Measurements from ENCODE around the gene TIMP3. TPM values are rescaled to one million over a fixed set of nuclear protein-coding genes. Genes with fewer than 3 reads are reported as not detected.

Gene TIMP3
- total and polyA plus RNA-seq, 2 donors, result 8.7 to 29.7 TPM

DNA sequence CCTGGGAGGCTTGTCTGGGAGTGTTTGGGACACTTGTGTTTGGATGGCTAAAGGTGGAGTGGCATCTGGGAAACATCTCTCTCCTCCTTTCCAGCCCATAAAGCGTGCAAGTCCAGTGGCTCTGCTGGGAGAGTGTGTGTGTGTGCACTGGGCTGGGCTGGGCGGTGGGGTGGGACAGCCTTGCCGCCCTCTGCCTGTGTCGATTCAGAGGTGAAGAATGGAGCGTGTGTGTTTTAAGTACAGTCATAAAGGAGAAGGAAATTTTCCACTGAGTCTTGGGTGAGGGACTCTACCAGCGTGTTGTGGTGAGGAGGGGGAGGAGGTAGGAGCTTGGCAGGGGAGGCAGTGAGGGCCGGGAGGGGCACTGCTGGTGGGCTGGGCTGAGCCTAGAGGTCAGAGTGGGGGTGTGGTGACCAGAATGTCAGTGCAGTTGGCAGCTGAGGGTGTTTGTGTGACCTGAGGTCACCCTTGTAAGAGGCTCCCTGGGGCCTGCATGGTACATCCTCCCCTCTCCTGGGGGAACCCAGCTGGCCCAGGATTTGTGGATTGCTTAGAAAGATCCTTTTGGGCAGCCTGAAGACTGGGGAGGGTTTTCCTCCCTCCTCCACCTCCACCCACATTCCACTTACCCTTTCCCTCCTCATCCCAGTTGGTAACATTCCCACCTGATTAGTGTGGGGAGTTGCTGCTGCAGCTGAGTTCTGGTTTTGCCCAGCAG is 1.7 kb downstream of the TIMP3 start:
- 69% methylated on average over 7 of the region's 7 CpGs for WGBS
- Histone ChIP-seq H3K27ac (ENCODE audit: low read depth in 1 of 2, low read length in 1 of 2) (no peak overlapping the region), H3K36me3 (ENCODE audit: control insufficient read depth in 2 of 2, insufficient read depth in 2 of 2, low read length in 1 of 2) (no peaks in the 10 kb centered on the region), H3K4me3 (ENCODE audit: low read length in 2 of 2) (peak overlapping the region in 1 of 2 donors; percentile 24), H3K9me3 (ENCODE audit: control insufficient read depth in 2 of 2, insufficient read depth in 1 of 2, low read length in 1 of 2) (no peaks in the 10 kb centered on the region), H3K27me3 (ENCODE audit: control insufficient read depth in 2 of 2, insufficient read depth in 1 of 2, low read length in 1 of 2) (peaks cover 26 to 31% of the 10 kb centered on the region in 2 donors), H3K4me1 (ENCODE audit: control insufficient read depth in 2 of 2, insufficient read depth in 2 of 2, low read length in 2 of 2) (peaks cover 7 to 21% of the 10 kb centered on the region in 2 donors)
- DNase-seq (ENCODE audit: low read depth in 6 of 9, low spot score in 9 of 9), result no peak

DNA sequence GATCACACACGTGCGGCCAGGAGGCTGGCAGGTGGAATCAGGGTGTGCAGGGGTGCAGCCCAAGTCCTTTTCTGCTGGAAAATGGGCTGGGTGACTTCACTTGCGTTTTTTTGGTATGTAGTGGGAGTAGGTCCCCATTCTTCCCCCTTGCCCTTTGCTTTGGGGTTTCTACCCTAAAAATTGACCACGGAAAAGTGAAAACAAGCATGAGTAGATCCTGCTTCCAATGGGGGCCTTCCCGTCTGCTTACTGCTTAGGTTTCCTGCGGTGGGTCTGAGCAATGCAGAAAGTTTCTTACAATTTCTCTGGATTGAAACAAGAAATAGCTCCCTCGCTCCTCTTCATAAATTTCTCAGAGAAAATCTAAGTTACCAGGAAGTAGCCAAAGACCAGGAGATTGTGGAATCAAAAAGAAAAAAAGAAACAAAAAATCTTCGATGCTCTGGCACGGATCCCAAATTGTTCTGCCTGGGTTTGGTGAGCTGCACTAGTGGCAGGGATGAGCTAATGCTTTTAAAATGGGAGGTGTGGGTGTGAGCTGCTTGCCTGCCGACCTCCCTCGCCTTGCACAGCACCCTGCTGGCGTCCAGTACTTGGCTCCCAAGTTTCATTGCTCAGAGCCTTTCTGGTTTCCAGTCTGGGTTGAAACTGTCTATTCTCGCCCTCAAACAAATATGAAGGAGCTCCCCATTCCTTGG is 2.4 kb downstream of the TIMP3 start:
- Histone ChIP-seq H3K9me3 (ENCODE audit: control insufficient read depth in 2 of 2, insufficient read depth in 1 of 2, low read length in 1 of 2) (no peaks in the 10 kb centered on the region), H3K27ac (ENCODE audit: low read depth in 1 of 2, low read length in 1 of 2) (no peak overlapping the region), H3K36me3 (ENCODE audit: control insufficient read depth in 2 of 2, insufficient read depth in 2 of 2, low read length in 1 of 2) (no peaks in the 10 kb centered on the region), H3K27me3 (ENCODE audit: control insufficient read depth in 2 of 2, insufficient read depth in 1 of 2, low read length in 1 of 2) (peaks cover 26 to 31% of the 10 kb centered on the region in 2 donors), H3K4me3 (ENCODE audit: low read length in 2 of 2) (peak overlapping the region in 1 of 2 donors; percentile 24), H3K4me1 (ENCODE audit: control insufficient read depth in 2 of 2, insufficient read depth in 2 of 2, low read length in 2 of 2) (peaks cover 7 to 21% of the 10 kb centered on the region in 2 donors)
- no peak for DNase-seq (ENCODE audit: low read depth in 6 of 9, low spot score in 9 of 9)
- WGBS, result 90% methylated on average over 13 of the region's 13 CpGs

DNA sequence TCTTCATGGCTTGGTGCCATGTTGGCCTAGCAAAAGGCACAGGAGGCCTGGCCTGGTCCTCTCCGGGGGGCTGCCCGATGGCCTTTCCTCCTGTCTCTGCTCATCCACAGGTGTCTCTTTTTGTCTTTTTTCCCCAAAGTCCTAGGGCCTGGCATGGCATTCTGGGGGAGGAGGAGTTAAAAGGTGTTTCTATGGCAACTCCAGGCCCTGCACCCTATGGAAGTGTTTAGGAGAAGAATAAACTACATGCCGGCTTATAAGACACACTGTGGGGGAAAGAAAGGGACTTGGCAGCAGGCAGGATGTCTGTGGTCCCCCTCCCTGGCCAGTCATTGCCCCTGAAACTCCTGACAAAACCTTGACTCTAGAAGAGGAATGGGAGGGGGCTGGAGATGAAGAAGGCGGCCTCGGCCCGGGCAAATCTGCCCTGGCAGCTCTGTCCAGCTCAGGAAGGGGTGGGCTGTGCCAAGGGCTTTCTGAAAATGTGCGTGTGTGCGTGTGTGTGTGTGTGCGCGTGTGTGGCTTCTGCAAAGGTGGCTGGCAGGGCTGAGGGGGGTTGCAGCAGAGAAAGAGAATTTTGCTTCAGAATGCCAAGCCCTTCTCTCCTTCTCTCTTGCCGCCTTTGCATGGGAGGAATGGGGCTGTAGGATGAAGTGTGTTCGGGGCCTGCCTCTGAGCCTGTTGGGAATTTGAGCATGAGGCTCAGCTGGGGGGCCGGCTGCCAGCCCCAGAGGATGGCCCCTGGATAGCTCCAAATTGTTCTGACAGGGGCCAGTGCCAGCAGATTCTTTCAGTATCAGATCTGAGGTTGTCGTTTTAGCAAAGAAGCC is 3.2 kb downstream of the TIMP3 start:
- H3K4me1 ChIP-seq (ENCODE audit: control insufficient read depth in 2 of 2, insufficient read depth in 2 of 2, low read length in 2 of 2), result peaks cover 7 to 21% of the 10 kb centered on the region in 2 donors
- no peak overlapping the region for H3K4me3 ChIP-seq (ENCODE audit: low read length in 2 of 2)
- H3K27me3 ChIP-seq (ENCODE audit: control insufficient read depth in 2 of 2, insufficient read depth in 1 of 2, low read length in 1 of 2), result peaks cover 26 to 31% of the 10 kb centered on the region in 2 donors
- H3K27ac ChIP-seq (ENCODE audit: low read depth in 1 of 2, low read length in 1 of 2), result no peak overlapping the region
- H3K9me3 ChIP-seq (ENCODE audit: control insufficient read depth in 2 of 2, insufficient read depth in 1 of 2, low read length in 1 of 2), result no peaks in the 10 kb centered on the region
- 90% methylated on average over 14 of the region's 14 CpGs for WGBS
- no peaks in the 10 kb centered on the region for H3K36me3 ChIP-seq (ENCODE audit: control insufficient read depth in 2 of 2, insufficient read depth in 2 of 2, low read length in 1 of 2)
- no peak for DNase-seq (ENCODE audit: low read depth in 6 of 9, low spot score in 9 of 9)

DNA sequence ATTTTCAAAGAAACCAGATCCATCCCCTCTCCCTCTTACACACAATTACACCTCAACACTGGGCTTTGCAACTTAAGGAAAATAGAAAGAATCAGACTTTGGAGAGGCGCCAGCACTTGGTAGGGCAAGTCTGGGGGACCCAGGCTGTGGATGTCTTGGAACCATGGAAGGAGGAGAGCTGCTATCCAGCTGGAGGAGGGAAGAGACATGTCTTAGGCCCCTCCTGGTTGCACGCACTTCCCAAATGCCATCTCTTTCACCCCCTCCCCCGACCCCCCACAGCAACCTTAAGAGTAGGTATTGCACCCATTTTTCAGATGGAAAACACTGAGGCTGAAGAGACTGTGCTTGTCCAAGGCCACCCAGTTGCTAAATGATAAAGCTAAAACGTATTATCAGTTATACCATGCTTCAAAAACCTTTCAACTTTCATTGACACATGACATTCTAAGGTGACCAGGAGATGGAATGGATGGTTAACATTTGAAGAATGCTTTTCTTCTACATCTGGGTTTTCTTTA is 3.9 kb downstream of the TIMP3 start:
- H3K4me3 ChIP-seq (ENCODE audit: low read length in 2 of 2), result no peak overlapping the region
- H3K36me3 ChIP-seq (ENCODE audit: control insufficient read depth in 2 of 2, insufficient read depth in 2 of 2, low read length in 1 of 2), result no peaks in the 10 kb centered on the region
- no peak overlapping the region for H3K27ac ChIP-seq (ENCODE audit: low read depth in 1 of 2, low read length in 1 of 2)
- 95% methylated on average over 4 of the region's 4 CpGs for WGBS
- H3K9me3 ChIP-seq (ENCODE audit: control insufficient read depth in 2 of 2, insufficient read depth in 1 of 2, low read length in 1 of 2), result no peaks in the 10 kb centered on the region
- peaks cover 7 to 27% of the 10 kb centered on the region in 2 donors for H3K4me1 ChIP-seq (ENCODE audit: control insufficient read depth in 2 of 2, insufficient read depth in 2 of 2, low read length in 2 of 2)
- DNase-seq (ENCODE audit: low read depth in 6 of 9, low spot score in 9 of 9), result no peak
- H3K27me3 ChIP-seq (ENCODE audit: control insufficient read depth in 2 of 2, insufficient read depth in 1 of 2, low read length in 1 of 2), result peaks cover 24 to 31% of the 10 kb centered on the region in 2 donors

DNA sequence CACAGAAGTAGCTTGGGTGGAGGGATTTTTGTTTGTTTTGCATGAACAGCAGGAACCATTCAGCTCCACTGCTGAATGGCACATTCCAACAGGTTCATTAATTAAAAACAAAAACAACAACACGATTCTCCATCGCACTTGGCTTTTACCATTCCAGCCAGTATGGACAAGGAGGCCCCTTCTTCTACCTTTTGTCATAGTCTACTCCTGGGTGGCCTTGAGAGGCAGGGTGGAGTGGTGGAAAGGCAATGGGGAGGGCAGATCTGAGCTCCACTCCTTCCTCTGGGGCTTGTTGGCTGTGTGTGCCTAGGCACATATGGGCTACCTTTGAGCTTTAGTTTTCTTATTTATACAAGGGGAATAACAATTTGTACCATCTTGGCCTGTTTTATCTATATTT is 4.8 kb downstream of the TIMP3 start:
- no peaks in the 10 kb centered on the region for H3K9me3 ChIP-seq (ENCODE audit: control insufficient read depth in 2 of 2, insufficient read depth in 1 of 2, low read length in 1 of 2)
- H3K27me3 ChIP-seq (ENCODE audit: control insufficient read depth in 2 of 2, insufficient read depth in 1 of 2, low read length in 1 of 2), result peaks cover 15 to 22% of the 10 kb centered on the region in 2 donors
- no peaks in the 10 kb centered on the region for H3K36me3 ChIP-seq (ENCODE audit: control insufficient read depth in 2 of 2, insufficient read depth in 2 of 2, low read length in 1 of 2)
- peaks cover 5 to 18% of the 10 kb centered on the region in 2 donors for H3K4me1 ChIP-seq (ENCODE audit: control insufficient read depth in 2 of 2, insufficient read depth in 2 of 2, low read length in 2 of 2)
- no peak overlapping the region for H3K27ac ChIP-seq (ENCODE audit: low read depth in 1 of 2, low read length in 1 of 2)
- no peak for DNase-seq (ENCODE audit: low read depth in 6 of 9, low spot score in 9 of 9)
- WGBS, result 99% methylated on average over 2 of the region's 2 CpGs
- H3K4me3 ChIP-seq (ENCODE audit: low read length in 2 of 2), result no peak overlapping the region

DNA sequence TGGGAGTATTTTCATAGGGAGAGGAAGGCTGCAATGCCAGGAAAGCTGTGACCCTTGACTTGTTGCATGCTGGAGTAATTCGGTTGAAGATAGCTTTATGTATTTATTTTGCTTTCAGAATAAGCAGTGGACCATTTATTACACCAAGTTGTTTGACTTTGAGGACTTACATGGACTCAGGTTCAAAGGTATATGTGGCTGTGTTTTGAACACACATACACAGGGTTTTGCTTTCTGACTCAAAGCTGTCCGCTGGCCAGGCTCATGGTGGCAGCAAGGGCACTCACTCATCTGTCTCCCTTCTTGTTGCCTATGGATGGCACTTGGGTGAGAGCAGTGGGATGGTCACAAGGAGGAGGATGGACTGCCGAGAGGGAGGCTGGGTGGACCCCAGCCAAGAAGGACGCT is 6.5 kb downstream of the TIMP3 start:
- no peak overlapping the region for H3K27ac ChIP-seq (ENCODE audit: low read depth in 1 of 2, low read length in 1 of 2)
- DNase-seq (ENCODE audit: low read depth in 6 of 9, low spot score in 9 of 9), result no peak
- no peaks in the 10 kb centered on the region for H3K36me3 ChIP-seq (ENCODE audit: control insufficient read depth in 2 of 2, insufficient read depth in 2 of 2, low read length in 1 of 2)
- peaks cover 0 to 7% of the 10 kb centered on the region in 2 donors for H3K27me3 ChIP-seq (ENCODE audit: control insufficient read depth in 2 of 2, insufficient read depth in 1 of 2, low read length in 1 of 2)
- H3K4me1 ChIP-seq (ENCODE audit: control insufficient read depth in 2 of 2, insufficient read depth in 2 of 2, low read length in 2 of 2), result peaks cover 0 to 10% of the 10 kb centered on the region in 2 donors
- H3K9me3 ChIP-seq (ENCODE audit: control insufficient read depth in 2 of 2, insufficient read depth in 1 of 2, low read length in 1 of 2), result no peaks in the 10 kb centered on the region
- 99% methylated on average over 4 of the region's 4 CpGs for WGBS
- no peak overlapping the region for H3K4me3 ChIP-seq (ENCODE audit: low read length in 2 of 2)

DNA sequence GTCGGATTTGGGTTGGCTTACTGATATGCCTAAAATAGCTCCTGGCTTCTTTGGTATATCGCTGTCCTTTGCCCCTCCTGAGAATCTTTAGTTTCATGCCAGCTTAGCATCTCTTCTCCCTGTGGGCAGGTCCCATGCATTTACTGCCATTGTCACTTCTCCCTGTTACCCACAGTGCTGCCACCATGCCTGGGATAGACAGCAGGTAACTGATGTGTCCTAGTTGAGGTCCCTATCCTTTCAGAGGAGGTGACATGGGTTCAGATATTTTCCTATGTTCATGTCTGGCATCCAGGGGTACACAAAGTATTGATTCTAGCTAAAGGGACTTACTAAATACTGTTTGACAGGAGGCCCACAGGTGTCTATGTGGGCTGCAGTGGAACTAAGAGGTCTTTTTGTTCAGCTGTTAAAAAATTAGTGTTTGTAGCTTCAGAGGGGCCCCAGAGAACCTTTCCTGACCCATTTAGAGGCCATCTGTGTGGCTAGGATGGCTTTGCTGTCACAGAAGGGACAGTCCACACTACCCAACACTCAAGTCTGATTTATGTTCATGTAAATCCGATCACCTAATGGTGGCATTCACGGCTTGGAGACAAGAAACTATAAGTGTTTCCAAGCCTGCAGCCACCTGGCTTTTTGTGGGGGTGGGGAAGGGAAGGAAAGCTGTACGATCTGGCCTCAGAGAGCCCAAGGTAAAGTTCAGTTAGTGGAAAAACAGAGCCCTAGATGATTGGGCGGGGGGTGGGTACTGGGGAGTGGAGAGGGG is 8.5 kb downstream of the TIMP3 start:
- no peaks in the 10 kb centered on the region for H3K27me3 ChIP-seq (ENCODE audit: control insufficient read depth in 2 of 2, insufficient read depth in 1 of 2, low read length in 1 of 2)
- no peak overlapping the region for H3K27ac ChIP-seq (ENCODE audit: low read depth in 1 of 2, low read length in 1 of 2)
- 86% methylated on average over 6 of the region's 6 CpGs for WGBS
- H3K4me1 ChIP-seq (ENCODE audit: control insufficient read depth in 2 of 2, insufficient read depth in 2 of 2, low read length in 2 of 2), result peaks cover 0 to 5% of the 10 kb centered on the region in 2 donors
- H3K9me3 ChIP-seq (ENCODE audit: control insufficient read depth in 2 of 2, insufficient read depth in 1 of 2, low read length in 1 of 2), result no peaks in the 10 kb centered on the region
- DNase-seq (ENCODE audit: low read depth in 6 of 9, low spot score in 9 of 9), result no peak
- H3K4me3 ChIP-seq (ENCODE audit: low read length in 2 of 2), result no peak overlapping the region
- no peaks in the 10 kb centered on the region for H3K36me3 ChIP-seq (ENCODE audit: control insufficient read depth in 2 of 2, insufficient read depth in 2 of 2, low read length in 1 of 2)

DNA sequence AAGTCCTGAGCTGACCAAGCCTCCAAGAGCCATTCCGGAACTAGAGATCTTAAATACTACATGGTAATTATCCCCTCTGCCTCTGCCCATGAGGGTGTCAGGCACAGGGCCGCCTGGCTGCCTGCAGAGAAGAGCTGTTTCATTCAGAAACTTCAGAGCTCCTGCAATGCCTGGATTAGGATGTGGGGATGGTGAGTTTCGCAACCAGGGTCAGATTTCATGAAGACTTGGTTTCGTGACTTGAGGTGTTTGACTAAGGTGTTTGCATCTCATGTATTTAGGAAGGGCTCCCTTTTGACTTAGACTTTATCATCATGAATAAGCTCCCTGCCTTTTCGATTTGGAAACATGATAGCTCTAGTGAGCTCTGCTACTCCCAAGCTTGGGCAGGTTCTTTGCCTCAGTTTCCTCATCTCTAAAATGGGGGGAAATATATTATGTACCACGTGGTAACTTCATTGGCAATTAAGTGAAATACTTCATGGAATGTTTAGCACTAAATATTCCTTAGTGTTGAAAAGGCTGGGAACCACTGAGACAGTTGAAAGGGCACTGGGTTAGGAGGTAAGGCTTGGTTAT is 9.1 kb downstream of the TIMP3 start:
- Histone ChIP-seq H3K27me3 (ENCODE audit: control insufficient read depth in 2 of 2, insufficient read depth in 1 of 2, low read length in 1 of 2) (no peaks in the 10 kb centered on the region), H3K9me3 (ENCODE audit: control insufficient read depth in 2 of 2, insufficient read depth in 1 of 2, low read length in 1 of 2) (no peaks in the 10 kb centered on the region), H3K36me3 (ENCODE audit: control insufficient read depth in 2 of 2, insufficient read depth in 2 of 2, low read length in 1 of 2) (no peaks in the 10 kb centered on the region), H3K4me3 (ENCODE audit: low read length in 2 of 2) (no peak overlapping the region), H3K4me1 (ENCODE audit: control insufficient read depth in 2 of 2, insufficient read depth in 2 of 2, low read length in 2 of 2) (peaks cover 0 to 5% of the 10 kb centered on the region in 2 donors), H3K27ac (ENCODE audit: low read depth in 1 of 2, low read length in 1 of 2) (no peak overlapping the region)
- no peak for DNase-seq (ENCODE audit: low read depth in 6 of 9, low spot score in 9 of 9)
- WGBS, result 92% methylated on average over 6 of the region's 6 CpGs

Data from thymus (tissue), 11 donors.